NCI-H1930 (cell line): ENCODE data around the gene CXCL6.

Source experiments
- DNase-seq, 2 experiments: peaks; one replicate each; lab custom pipeline; 2025; lab: John Stamatoyannopoulos, UW

The CXCL6 gene

DNA sequence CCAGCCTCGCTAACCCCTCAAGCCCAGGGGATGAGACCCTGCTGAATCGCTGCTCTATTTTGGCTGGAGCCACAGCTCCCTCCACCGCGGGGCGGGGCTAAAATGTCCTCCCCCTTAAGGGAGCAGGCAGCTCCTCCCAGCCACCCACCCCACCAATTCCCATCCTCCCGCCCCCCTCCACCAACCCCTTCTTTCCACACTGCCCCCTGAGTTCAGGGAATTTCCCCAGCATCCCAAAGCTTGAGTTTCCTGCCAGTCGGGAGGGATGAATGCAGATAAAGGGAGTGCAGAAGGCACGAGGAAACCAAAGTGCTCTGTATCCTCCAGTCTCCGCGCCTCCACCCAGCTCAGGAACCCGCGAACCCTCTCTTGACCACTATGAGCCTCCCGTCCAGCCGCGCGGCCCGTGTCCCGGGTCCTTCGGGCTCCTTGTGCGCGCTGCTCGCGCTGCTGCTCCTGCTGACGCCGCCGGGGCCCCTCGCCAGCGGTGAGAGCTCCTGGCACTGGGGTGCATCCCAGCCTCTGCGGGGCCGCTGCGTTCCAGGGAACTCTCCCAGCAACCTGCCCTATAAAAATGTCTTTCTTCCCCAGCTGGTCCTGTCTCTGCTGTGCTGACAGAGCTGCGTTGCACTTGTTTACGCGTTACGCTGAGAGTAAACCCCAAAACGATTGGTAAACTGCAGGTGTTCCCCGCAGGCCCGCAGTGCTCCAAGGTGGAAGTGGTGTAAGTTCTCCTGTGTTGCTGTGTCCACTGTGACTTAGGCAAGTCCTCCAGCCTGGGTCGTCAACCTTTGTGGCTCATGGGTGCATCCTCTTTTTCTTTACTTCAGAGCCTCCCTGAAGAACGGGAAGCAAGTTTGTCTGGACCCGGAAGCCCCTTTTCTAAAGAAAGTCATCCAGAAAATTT lies at the start of gene CXCL6:
TSS of gene CXCL6 (plus strand) at position 306 of the 907 bp plus-strand sequence. CDS start at position 379, 73 bp downstream.
- DNase-seq: no peak

DNA sequence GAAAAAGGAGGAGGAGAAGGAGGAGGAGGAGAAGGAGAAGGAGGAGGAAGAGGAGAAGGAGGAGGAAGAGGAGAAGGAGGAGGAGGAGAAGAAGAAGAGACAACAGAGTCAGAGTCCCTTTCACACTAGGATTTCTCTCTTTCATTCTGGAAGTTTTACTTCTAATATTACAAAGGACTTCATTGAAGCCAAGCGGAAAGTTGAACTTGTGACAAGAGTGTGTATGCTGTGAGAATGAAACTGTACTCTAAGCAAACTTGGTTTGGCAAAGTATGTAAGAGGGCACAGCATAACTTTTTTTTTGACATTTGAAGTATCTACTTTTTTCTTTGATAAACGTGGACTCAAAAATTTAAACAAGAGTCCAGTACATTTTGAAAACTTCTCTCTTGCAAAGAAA lies 48.1 kb upstream of the CXCL6 start:
- no peak for DNase-seq

DNA sequence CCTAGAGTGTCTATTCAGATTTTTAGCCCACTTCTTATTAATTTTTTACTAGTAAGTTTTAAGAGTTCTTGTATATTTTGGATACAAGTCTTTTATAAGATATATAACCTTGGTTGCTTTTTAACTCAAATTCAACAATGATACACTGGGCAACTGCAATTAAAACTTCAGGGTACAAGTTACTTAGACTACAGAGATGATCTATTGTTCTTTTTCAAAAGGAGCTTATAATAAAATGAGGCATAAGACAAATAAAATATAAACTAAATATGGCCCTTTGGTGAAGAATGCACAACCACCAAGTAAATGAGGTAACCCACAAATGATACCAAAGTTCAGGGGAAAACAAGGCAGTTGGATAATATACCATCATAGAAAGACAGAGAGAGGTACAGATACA lies 37.6 kb upstream of the CXCL6 start:
- DNase-seq: no peak

- DNase-seq: no peak
Observed at GRCh38 chr4:73800206-73800605, 36.3 kb upstream of the CXCL6 start.

- DNase-seq: no peak
Observed at GRCh38 chr4:73801692-73802091, 34.8 kb upstream of the CXCL6 start.

DNA sequence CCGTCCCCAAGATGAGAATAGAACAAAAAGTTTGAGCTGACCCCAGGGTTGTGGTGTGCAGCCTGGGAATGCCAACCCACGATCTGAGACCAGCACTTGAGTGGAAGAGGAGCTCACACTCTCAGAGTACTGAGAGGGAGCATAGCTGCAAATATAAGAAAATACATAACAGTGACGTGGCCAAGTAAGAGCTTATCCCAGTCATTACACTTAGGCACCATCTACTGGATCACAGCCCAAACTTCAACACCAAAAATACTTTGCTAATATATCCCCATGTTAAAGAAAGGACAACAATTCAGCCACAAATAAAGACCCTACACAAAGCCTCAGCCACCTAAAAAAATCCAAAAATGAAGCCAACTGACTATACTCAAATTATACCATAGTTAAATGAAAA lies 33.3 kb upstream of the CXCL6 start:
- no peak for DNase-seq

- DNase-seq: no peak
Observed at GRCh38 chr4:73810191-73810590, 26.3 kb upstream of the CXCL6 start.

DNA sequence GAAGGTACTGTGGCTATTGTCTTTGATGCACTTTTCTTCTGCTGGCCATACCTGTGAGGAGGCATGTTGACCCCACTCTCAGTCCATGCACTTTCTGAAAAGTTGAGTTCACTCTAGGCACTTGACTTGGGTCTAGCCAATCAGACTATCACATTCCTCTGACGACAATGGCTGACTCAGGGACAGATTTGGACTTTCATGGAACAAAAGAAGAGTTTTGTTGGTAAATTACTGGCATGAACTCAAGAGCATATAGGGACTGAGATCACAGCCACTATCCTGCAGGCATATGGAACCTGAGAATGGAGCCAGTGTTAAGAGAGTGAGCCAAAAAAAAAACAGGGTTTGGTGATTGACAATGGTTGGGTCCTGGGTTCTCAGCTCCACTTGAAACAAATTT lies 24.6 kb upstream of the CXCL6 start:
- DNase-seq: no peak

DNA sequence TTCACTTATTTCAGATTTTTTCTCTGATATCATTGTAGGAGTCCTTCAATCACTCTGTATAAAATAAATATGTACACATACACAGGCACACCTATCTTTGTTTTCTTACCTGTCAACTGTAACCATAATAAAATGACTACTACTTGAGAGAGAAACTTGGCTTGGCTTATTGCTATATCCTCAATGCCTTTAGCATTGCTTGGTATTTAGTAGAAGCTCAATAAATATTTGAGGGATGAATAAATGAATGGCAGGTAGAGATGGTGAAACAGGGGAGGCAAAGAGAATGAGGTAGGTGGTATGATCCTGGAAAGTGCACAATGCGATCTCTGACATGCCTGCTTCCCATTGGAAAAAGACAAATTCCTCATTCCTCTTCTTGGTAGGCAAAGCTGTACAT lies 21.8 kb upstream of the CXCL6 start:
- DNase-seq: no peak

GRCh38 chr4:73815145-73815544 lies 21.3 kb upstream of the CXCL6 start:
- no peak for DNase-seq

DNA sequence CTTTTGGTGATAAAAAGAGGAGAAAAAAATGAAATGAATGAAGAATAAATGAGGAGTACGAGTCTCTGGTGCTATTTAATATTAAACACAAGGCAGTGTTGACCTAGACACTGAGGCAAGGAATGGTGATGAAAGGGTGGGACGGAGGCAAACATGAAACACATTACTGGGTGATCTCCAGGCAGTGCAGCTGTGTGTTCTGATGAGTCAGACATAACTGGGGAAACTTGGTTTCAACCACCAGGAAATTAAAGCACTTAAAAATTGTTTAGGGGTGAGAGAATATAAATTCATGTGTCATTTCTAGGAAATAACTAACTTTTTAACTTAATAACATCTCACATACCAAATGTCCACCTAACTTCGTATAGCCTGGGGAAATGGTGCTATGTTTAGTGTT lies 19.7 kb upstream of the CXCL6 start:
- DNase-seq: no peak

DNA sequence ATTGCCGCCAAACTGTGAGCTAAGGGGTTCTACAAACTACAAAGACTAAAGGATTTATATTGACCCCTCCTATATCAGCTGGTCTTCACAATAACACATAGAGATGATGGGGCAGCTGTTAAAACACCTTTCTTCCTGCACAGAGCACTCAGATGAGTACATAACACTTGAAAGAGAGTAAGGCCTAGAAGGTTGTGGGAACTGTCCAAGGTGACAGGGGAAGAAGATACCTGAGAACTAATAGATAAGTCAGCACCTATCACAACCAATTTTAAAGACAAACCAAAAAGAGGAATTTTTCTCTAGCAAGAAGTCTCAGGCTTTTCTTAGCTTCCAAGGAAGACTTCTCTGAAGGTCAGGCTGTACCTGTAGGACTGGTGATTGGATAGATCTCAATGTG lies 19.1 kb upstream of the CXCL6 start:
- DNase-seq: no peak

DNA sequence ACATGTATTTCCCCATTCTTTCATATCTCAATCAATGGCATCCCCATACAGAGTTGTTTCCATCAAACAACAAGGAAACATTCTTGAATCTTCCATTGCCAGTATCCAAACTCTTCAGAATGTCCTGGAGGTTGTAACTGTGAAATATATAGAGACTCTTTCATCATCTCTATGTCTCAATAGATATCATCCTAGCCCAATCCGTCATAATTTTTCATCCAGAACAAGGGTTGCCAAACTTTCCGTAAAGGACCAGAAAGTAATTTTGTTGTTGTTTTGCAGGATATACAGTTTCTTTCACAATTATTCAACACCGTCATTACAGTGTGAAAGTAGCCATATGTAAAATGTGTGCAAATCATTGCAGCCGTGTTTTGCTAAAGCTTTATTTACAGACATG lies 15.2 kb upstream of the CXCL6 start:
- DNase-seq: no peak

- no peak for DNase-seq
Observed at GRCh38 chr4:73822389-73822788, 14.1 kb upstream of the CXCL6 start.

GRCh38 chr4:73822812-73823504 lies 13.5 kb upstream of the CXCL6 start:
- no peak for DNase-seq

GRCh38 chr4:73823760-73824159 lies 12.7 kb upstream of the CXCL6 start:
- DNase-seq: no peak

DNA sequence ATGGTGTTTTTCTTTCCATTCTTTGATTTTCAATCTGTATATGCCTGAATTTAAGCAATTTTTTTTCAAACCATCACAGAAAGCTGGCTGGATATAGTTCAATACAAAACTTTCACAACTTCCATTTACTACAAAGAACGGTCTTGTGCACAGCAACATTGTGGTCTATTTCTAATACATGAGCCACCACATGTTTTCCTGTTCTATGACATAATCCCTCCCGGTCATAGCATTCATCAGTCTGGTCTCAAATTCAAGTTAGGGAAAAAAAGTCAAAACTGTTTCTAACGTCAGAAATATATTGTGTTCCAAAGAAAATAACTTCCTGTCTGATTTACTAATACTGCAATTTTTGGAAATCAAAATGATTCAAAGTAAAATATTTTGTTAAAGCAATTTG lies 7.5 kb upstream of the CXCL6 start:
- no peak for DNase-seq

- no peak for DNase-seq
Observed at GRCh38 chr4:73831569-73831968, 4.9 kb upstream of the CXCL6 start.

GRCh38 chr4:73832651-73833237 lies 3.7 kb upstream of the CXCL6 start:
- DNase-seq: no peak

DNA sequence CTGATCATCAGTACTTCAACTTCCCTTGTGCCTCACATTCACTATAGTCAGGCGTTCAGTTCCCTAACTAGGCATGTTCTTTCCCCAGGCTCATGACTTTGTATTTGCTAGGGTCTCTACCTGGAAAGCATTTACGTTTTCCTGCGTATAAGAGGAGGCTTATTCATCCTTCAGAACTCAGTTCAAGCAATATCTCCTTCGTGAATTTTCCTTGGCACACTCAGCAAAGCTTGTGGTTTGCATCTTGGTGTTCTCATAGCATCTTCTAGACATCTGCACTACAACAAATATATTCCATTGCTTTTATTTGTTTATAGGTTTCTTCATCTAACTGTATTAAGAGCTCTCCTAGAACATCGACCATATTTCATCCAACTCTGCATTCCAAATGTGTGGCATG lies 2.6 kb downstream of the CXCL6 start:
- DNase-seq: no peak

- DNase-seq: no peak
Observed at GRCh38 chr4:73839715-73840114, 3.2 kb downstream of the CXCL6 start.

GRCh38 chr4:73841243-73841925 lies 4.9 kb downstream of the CXCL6 start:
- DNase-seq: no peak
